Measurements from ENCODE around the gene SLC22A2. TPM values are rescaled to one million over a fixed set of nuclear protein-coding genes. Genes with fewer than 3 reads are reported as not detected.

SLC22A2 gene
- total and polyA plus RNA-seq, 10 of the 15 experiments (the other 5 are each of a cell fraction or from before 2014, with no cell fraction given) = 0.12 TPM; not detected in 9

GRCh38 chr6:160278786-160279310 lies 20.2 kb upstream of the SLC22A2 start:
- no TSS peak for BruUV-seq (replicated peaks)
- ChIA-PET SMC1A (ENCODE audit: uncharacterized antibody, unreplicated experiment) (no interaction called here), RAD21 (ENCODE audit: unreplicated experiment) (interaction anchor here (0.7 kb wide), 1 partner anchor 116 kb away, joined by 3 read pairs; no protein-coding TSS in a partner anchor), CTCF (interaction anchor here (0.5 kb wide), 1 partner anchor 240 kb away, joined by 3 read pairs; no protein-coding TSS in a partner anchor), POLR2A (no interaction called here)
- H3K4me2 ChIP-seq (ENCODE audit: control insufficient read depth, insufficient read depth) = no peak overlapping the region
- H4K20me1 ChIP-seq (ENCODE audit: control insufficient read depth, insufficient read depth) = no peaks in the 10 kb centered on the region
- WGBS (ENCODE audit: insufficient coverage, insufficient replicate concordance, low lambda C conversion rate, missing lambda C conversion rate) = 46% methylated on average over 8 of the region's 12 CpGs
- no peaks in the 10 kb centered on the region for H3K4me1 ChIP-seq (ENCODE audit: control insufficient read depth, insufficient read depth, low read length)
- in situ Hi-C loops (cut with MboI) (no loop called here), intact Hi-C loops (cut with micrococcal nuclease; ENCODE audit: unreplicated experiment) (no loop called here)
- H3K9ac ChIP-seq (ENCODE audit: control insufficient read depth, insufficient read depth, low read length) = no peak overlapping the region
- ATAC-seq (no peak), FAIRE-seq (no peak), DNase-seq (ENCODE audit: low read depth, low spot score) (no peak)
- H3K36me3 ChIP-seq (ENCODE audit: control insufficient read depth in 2 of 2, insufficient read depth in 2 of 2, low read length in 1 of 2) = no peaks in the 10 kb centered on the region
- no peaks in the 10 kb centered on the region for H3K9me3 ChIP-seq (replicated peaks; ENCODE audit: control insufficient read depth, insufficient read depth, low read length)
- no peak for TF ChIP-seq NFXL1 (IDR thresholded peaks at IDR 0.05; ENCODE audit: borderline replicate concordance)
- no peak for TF ChIP-seq ESRRA (IDR thresholded peaks at IDR 0.05; ENCODE audit: low read length)
- TF ChIP-seq NFYB (IDR thresholded peaks at IDR 0.05; ENCODE audit: insufficient read depth, low read depth, low read length) = no peak
- no peak for TF ChIP-seq JUND (IDR thresholded peaks at IDR 0.05; ENCODE audit: low read depth, low read length)
- TF ChIP-seq ASH2L (IDR thresholded peaks at IDR 0.05; ENCODE audit: borderline replicate concordance, low read depth) = no peak
- TF ChIP-seq NR2C1 (IDR thresholded peaks at IDR 0.05) = no peak
- H3K27ac ChIP-seq (ENCODE audit: control insufficient read depth, insufficient read depth) = no peak overlapping the region
- H2AFZ ChIP-seq (ENCODE audit: control insufficient read depth, low read depth, low read length) = no peak overlapping the region
- no peak overlapping the region for H3K4me3 ChIP-seq
- no peaks in the 10 kb centered on the region for H3K79me2 ChIP-seq (ENCODE audit: control insufficient read depth, insufficient read depth, low read length)
- no peaks in the 10 kb centered on the region; a peak in 1 of 4 replicates for H3K27me3 ChIP-seq (replicated peaks in 1 of 2; ENCODE audit: control insufficient read depth in 2 of 2, insufficient read depth in 2 of 2, low read length in 1 of 2)

GRCh38 chr6:160278311-160278710 lies 19.7 kb upstream of the SLC22A2 start:
- ChIA-PET RAD21 (ENCODE audit: unreplicated experiment) (interaction anchor here (0.7 kb wide), 1 partner anchor 116 kb away, joined by 3 read pairs; no protein-coding TSS in a partner anchor), POLR2A (no interaction called here), SMC1A (ENCODE audit: uncharacterized antibody, unreplicated experiment) (no interaction called here), CTCF (interaction anchor here (0.5 kb wide), 1 partner anchor 240 kb away, joined by 3 read pairs; no protein-coding TSS in a partner anchor)
- Histone ChIP-seq H3K9ac (ENCODE audit: control insufficient read depth, insufficient read depth, low read length) (no peak overlapping the region), H4K20me1 (ENCODE audit: control insufficient read depth, insufficient read depth) (no peaks in the 10 kb centered on the region), H3K4me1 (ENCODE audit: control insufficient read depth, insufficient read depth, low read length) (no peaks in the 10 kb centered on the region), H3K27me3 (replicated peaks in 1 of 2; ENCODE audit: control insufficient read depth in 2 of 2, insufficient read depth in 2 of 2, low read length in 1 of 2) (no peaks in the 10 kb centered on the region; a peak in 1 of 4 replicates), H3K27ac (ENCODE audit: control insufficient read depth, insufficient read depth) (no peak overlapping the region), H2AFZ (ENCODE audit: control insufficient read depth, low read depth, low read length) (no peak overlapping the region), H3K4me3 (no peak overlapping the region), H3K36me3 (ENCODE audit: control insufficient read depth in 2 of 2, insufficient read depth in 2 of 2, low read length in 1 of 2) (no peaks in the 10 kb centered on the region), H3K9me3 (replicated peaks; ENCODE audit: control insufficient read depth, insufficient read depth, low read length) (no peaks in the 10 kb centered on the region), H3K79me2 (ENCODE audit: control insufficient read depth, insufficient read depth, low read length) (no peaks in the 10 kb centered on the region), H3K4me2 (ENCODE audit: control insufficient read depth, insufficient read depth) (no peak overlapping the region)
- DNase-seq (ENCODE audit: low read depth, low spot score) (no peak), ATAC-seq (no peak), FAIRE-seq (no peak)
- in situ Hi-C loops (cut with MboI) (no loop called here), intact Hi-C loops (cut with micrococcal nuclease; ENCODE audit: unreplicated experiment) (no loop called here)
- BruUV-seq (replicated peaks) = no TSS peak
- TF ChIP-seq SMARCA5 (IDR thresholded peaks at IDR 0.05) (no peak), PBX3 (IDR thresholded peaks at IDR 0.05; ENCODE audit: insufficient replicate concordance, low read depth, low read length) (no peak), FOXK2 (IDR thresholded peaks at IDR 0.05) (no peak), LARP7 (IDR thresholded peaks at IDR 0.05) (no peak), ZNF274 (IDR thresholded peaks at IDR 0.05; ENCODE audit: insufficient read depth, insufficient read length) (no peak), FOS (IDR thresholded peaks at IDR 0.05; ENCODE audit: borderline replicate concordance, extremely low read depth, insufficient read length) (no peak), IKZF1 (conservative IDR thresholded peaks at IDR 0.05) (no peak)
- WGBS (ENCODE audit: insufficient coverage, insufficient replicate concordance, low lambda C conversion rate, missing lambda C conversion rate) = 51% methylated on average over 5 of the region's 5 CpGs

Data from GM12878 (cell line).